ENCODE results near the gene FUBP3.

GRCh38 chr9:130687615-130688014 is 108.2 kb downstream of the FUBP3 start:
- TF ChIP-seq EZH2 (optimal IDR thresholded peaks at IDR 0.05; ENCODE audit: low read depth, low read length), result no peak
- TF ChIP-seq CTCF (IDR thresholded peaks at IDR 0.05; ENCODE audit: low read length), result no peak
- no peak for TF ChIP-seq EZH2phosphoT487 (IDR thresholded peaks at IDR 0.05; ENCODE audit: low read length)

All from MM.1S (cell line).